Caco-2 (cell line): ENCODE results near the gene TMEM167A. TPM values are rescaled to one million over a fixed set of nuclear protein-coding genes. Genes with fewer than 3 reads are reported as not detected.

Experiments used
- BruUV-seq: library from RNA; stranded (reverse); fragments of 400-500 nt; replicated peaks from 2 replicates; lab custom pipeline; 2021; lab: Mats Ljungman, UMichigan
- CTCF ChIA-PET: fragments of 300-600 bp; sonication (Branson Sonifier 250); formaldehyde crosslinking; loops from one replicate; lab custom pipeline; 2022; ENCODE audit warnings: antibody characterized with exemption; lab: Charles Lee
- POLR2A ChIA-PET: fragments of 300-600 bp; sonication (Branson Sonifier 250); formaldehyde crosslinking; loops from one replicate; lab custom pipeline; 2022; ENCODE audit warnings: antibody characterized with exemption; lab: Charles Lee
- DNase-seq, 2 experiments: peaks; one replicate each; pipeline versions ENCODE4 v3.0.0 to v3.0.0-alpha.2; 2020 to 2022
- H3K27me3 ChIP-seq: replicated peaks from 2 replicates; pipeline ENCODE4 v1.6.0; 2011; ENCODE audit warnings: low read length; ENCODE audit not compliant: control insufficient read depth, insufficient read depth
- H3K36me3 ChIP-seq: 2 replicates; pipeline ENCODE4 v1.5.1; 2011; ENCODE audit warnings: low read length; ENCODE audit not compliant: control insufficient read depth, insufficient read depth
- H3K4me1 ChIP-seq: fragments of 250-450 bp; sonication (Bioruptor Pico); 2 replicates; pipeline ENCODE4 v1.5.1; 2020; ENCODE audit warnings: mild to moderate bottlenecking
- H3K4me3 ChIP-seq: 2 replicates; pipeline ENCODE4 v1.5.1; 2011; ENCODE audit warnings: low read depth, mild to moderate bottlenecking, control low read depth, low read length
- H3K9me3 ChIP-seq: fragments of 250-450 bp; sonication (Bioruptor Pico); 2 replicates; pipeline ENCODE4 v1.5.1; 2020; ENCODE audit warnings: mild to moderate bottlenecking, moderate library complexity
- H3K27ac Mint-ChIP-seq: one replicate; pipeline ENCODE4 v1.8.0; 2022; ENCODE audit warnings: mixed read lengths; ENCODE audit not compliant: unreplicated experiment
- H3K27me3 Mint-ChIP-seq: one replicate; pipeline ENCODE4 v1.8.0; 2022; ENCODE audit warnings: mixed read lengths; ENCODE audit not compliant: insufficient read depth, unreplicated experiment
- H3K36me3 Mint-ChIP-seq: one replicate; pipeline ENCODE4 v1.8.0; 2022; ENCODE audit warnings: mild to moderate bottlenecking, mixed read lengths; ENCODE audit not compliant: insufficient read depth, unreplicated experiment
- H3K4me1 Mint-ChIP-seq: one replicate; pipeline ENCODE4 v1.8.0; 2022; ENCODE audit warnings: low read depth, mixed read lengths; ENCODE audit not compliant: unreplicated experiment
- H3K4me3 Mint-ChIP-seq: one replicate; pipeline ENCODE4 v1.8.0; 2022; ENCODE audit warnings: mild to moderate bottlenecking, moderate library complexity, mixed read lengths; ENCODE audit not compliant: unreplicated experiment
- H3K9me3 Mint-ChIP-seq: one replicate; pipeline ENCODE4 v1.8.0; 2022; ENCODE audit warnings: mixed read lengths; ENCODE audit not compliant: unreplicated experiment
- intact Hi-C: fragments of 100-400 bp; cut with micrococcal nuclease; formaldehyde crosslinking; loops from one replicate; pipeline ENCODE4 v1.10.0; 2022; ENCODE audit not compliant: unreplicated experiment
- total RNA-seq: library from RNA; stranded (reverse); gene quantifications from 2 replicates; pipeline ENCODE4 v1.2.3, GENCODE V29; 2022
- TF ChIP-seq, protein P1 (sequence below), 2 experiments: fragments of 200-600 bp in 1 of 2; IDR thresholded peaks; 1 replicate in 1 of 2; 2 replicates in 1 of 2; pipeline versions ENCODE4 v1.5.1 to v1.8.0; 2011 to 2022; ENCODE audit warnings: antibody characterized with exemption in 1 of 2, control low read depth in 1 of 2, inconsistent platforms in 1 of 2, low read depth in 1 of 2, low read length in 1 of 2, mild to moderate bottlenecking in 1 of 2, moderate library complexity in 1 of 2; ENCODE audit not compliant: insufficient read depth in 1 of 2, severe bottlenecking in 1 of 2, unreplicated experiment in 1 of 2

Gene TMEM167A
- total RNA-seq, 1 experiment from 2014 or later: 97.1 TPM

DNA sequence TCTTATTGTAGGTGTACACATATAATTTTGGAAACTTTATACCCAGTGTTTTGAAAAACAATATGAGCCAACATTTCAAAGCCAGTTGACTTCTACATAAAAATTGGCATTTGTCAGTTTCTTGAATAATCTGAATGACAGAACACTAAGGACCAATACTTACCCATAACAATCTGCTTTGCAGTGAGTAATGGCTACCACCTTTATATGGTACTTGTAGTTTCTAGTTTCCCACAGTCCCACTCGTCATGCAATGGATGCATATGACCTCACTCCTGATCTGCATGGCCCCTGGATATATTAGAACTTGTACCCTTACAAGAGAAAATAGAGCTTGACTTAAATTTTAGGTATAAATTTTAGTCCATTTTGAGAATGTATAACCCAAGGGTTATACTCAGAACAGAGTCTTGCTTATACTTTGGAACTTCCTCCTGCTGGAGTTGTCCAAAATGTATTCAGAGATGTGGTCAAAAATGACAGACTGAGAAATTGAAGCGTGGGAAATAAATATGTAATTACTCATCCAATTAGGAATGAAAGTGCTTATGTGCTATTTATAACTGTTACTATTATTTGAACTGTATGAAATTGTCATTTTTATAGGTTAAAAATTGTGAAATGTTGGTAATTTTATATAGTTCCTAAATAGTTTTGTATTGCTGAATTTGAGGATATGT, 19.6 kb upstream of the TMEM167A start:
- ChIA-PET CTCF (interaction anchor here (0.6 kb wide), 1 partner anchor 455 kb away, joined by 3 read pairs; no protein-coding TSS in a partner anchor), POLR2A (no interaction called here)
- no TSS peak for BruUV-seq
- H3K36me3 ChIP-seq: no peaks in the 10 kb centered on the region
- Mint-ChIP-seq H3K36me3 (peaks cover 5% of the 10 kb centered on the region), H3K27ac (no peak overlapping the region), H3K27me3 (no peaks in the 10 kb centered on the region), H3K4me3 (no peak overlapping the region), H3K9me3 (peaks cover 26% of the 10 kb centered on the region), H3K4me1 (peaks cover 16% of the 10 kb centered on the region)
- intact Hi-C loops: no loop called here
- peaks cover 33% of the 10 kb centered on the region for H3K4me1 ChIP-seq
- DNase-seq: no peak
- no peak overlapping the region for H3K4me3 ChIP-seq
- H3K27me3 ChIP-seq: no peaks in the 10 kb centered on the region
- TF ChIP-seq, protein P1, sequence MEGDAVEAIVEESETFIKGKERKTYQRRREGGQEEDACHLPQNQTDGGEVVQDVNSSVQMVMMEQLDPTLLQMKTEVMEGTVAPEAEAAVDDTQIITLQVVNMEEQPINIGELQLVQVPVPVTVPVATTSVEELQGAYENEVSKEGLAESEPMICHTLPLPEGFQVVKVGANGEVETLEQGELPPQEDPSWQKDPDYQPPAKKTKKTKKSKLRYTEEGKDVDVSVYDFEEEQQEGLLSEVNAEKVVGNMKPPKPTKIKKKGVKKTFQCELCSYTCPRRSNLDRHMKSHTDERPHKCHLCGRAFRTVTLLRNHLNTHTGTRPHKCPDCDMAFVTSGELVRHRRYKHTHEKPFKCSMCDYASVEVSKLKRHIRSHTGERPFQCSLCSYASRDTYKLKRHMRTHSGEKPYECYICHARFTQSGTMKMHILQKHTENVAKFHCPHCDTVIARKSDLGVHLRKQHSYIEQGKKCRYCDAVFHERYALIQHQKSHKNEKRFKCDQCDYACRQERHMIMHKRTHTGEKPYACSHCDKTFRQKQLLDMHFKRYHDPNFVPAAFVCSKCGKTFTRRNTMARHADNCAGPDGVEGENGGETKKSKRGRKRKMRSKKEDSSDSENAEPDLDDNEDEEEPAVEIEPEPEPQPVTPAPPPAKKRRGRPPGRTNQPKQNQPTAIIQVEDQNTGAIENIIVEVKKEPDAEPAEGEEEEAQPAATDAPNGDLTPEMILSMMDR (IDR thresholded peaks at IDR 0.05; ENCODE audit: insufficient read depth in 1 of 2, low read depth in 1 of 2, low read length in 1 of 2, severe bottlenecking in 1 of 2, unreplicated experiment in 1 of 2): no peak
- H3K9me3 ChIP-seq: 0 out of 2 replicates have a peak, but pooled peaks cover 8% of the 10 kb centered on the region

DNA sequence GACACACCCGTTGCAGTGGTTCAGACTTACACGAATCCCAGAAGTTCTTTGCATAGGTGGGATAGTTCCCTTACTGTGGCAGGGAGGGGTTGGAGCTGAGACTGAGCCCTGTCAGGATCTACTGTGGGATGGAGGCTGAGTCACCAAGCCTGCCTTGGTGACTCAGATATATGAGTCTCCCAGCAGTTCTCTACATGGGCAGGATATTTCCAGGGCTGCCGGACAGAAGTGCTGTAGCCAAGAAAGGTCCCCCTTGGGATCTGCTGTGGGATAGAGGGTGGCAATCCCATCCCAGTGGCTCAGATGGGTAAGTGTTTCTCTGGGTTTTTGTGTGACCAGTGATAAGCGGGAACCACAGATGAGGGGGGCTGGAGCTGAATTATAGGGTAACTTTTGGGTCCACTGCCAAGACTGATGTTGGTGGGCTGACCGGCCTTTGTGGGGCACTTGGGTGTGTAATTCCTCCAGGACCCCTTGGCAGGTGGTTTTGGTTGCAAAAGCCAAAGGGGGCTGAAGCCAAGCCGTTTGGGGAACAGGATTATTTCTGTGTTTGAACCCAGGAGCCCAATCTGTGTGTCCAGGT, 18.9 kb upstream of the TMEM167A start:
- H3K27me3 ChIP-seq: no peaks in the 10 kb centered on the region
- no peak overlapping the region for H3K27ac Mint-ChIP-seq
- BruUV-seq: no TSS peak
- ChIA-PET POLR2A (interaction anchor here (0.5 to 0.6 kb wide), 2 partner anchors 65 to 375 kb away, joined by 3 read pairs; partner anchors contain the start of gene VCAN), CTCF (interaction anchor here (0.6 kb wide), 1 partner anchor 454 kb away, joined by 3 read pairs; no protein-coding TSS in a partner anchor)
- H3K4me3 Mint-ChIP-seq: no peak overlapping the region
- DNase-seq: peak; percentile 4 to 44
- H3K4me1 ChIP-seq: peaks cover 29% of the 10 kb centered on the region
- H3K9me3 Mint-ChIP-seq: peaks cover 26% of the 10 kb centered on the region
- H3K36me3 Mint-ChIP-seq: peaks cover 8% of the 10 kb centered on the region
- TF ChIP-seq, protein P1 (IDR thresholded peaks at IDR 0.05; ENCODE audit: insufficient read depth in 1 of 2, low read depth in 1 of 2, low read length in 1 of 2, severe bottlenecking in 1 of 2, unreplicated experiment in 1 of 2): no peak
- H3K4me1 Mint-ChIP-seq: peaks cover 15% of the 10 kb centered on the region
- H3K27me3 Mint-ChIP-seq: no peaks in the 10 kb centered on the region
- H3K9me3 ChIP-seq: 0 out of 2 replicates have a peak, but pooled peaks cover 8% of the 10 kb centered on the region
- intact Hi-C loops: no loop called here
- no peaks in the 10 kb centered on the region for H3K36me3 ChIP-seq
- no peak overlapping the region for H3K4me3 ChIP-seq

DNA sequence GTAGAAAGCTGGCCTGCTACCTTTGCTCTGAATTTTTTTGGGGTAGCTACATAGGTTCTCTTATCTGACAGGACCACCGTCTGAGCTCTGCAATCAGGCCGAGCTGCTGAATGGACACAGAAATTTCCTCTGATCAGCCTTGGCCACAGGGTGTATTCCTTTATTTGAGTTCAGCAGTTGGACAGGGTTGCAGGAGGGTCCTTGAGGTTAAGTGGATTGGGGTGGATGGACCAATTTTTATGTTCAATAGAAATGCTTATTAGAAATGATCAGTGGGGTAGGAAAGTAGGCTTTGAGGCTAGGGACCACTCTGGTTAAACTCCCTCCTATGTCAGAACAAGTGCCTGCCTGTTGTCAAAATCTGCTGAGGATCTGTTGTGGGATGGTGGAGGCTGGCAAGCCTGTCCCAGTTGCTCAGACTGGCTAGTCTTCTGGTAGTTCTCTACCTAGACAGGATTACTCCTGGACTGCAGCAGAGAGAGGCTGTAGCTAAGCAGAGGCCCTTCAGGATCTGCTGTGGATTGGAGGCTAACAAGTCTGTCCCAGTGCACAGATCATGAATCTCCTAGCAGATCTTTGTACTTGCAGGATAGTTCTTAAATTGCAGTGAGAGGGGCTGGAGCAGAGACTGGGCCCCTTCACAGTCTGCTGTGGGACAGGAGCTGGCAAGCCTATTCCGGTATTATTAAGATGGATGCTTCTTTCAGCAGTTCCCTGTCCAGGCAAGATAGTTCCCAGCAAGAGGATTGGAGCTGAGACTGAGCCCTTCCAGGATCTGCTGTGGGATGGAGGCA, 18.2 kb upstream of the TMEM167A start:
- intact Hi-C loops: no loop called here

More for the DNA sequence above, 18.2 kb upstream of the TMEM167A start:
- no peaks in the 10 kb centered on the region for H3K27me3 Mint-ChIP-seq
- Histone ChIP-seq H3K27me3 (no peaks in the 10 kb centered on the region), H3K9me3 (0 out of 2 replicates have a peak, but pooled peaks cover 8% of the 10 kb centered on the region), H3K36me3 (no peaks in the 10 kb centered on the region), H3K4me1 (peaks cover 29% of the 10 kb centered on the region), H3K4me3 (no peak overlapping the region)
- H3K27ac Mint-ChIP-seq: no peak overlapping the region
- BruUV-seq: no TSS peak
- peaks cover 9% of the 10 kb centered on the region for H3K36me3 Mint-ChIP-seq
- TF ChIP-seq, protein P1 (IDR thresholded peaks at IDR 0.05; ENCODE audit: insufficient read depth in 1 of 2, low read depth in 1 of 2, low read length in 1 of 2, severe bottlenecking in 1 of 2, unreplicated experiment in 1 of 2): no peak
- ChIA-PET CTCF (no interaction called here), POLR2A (interaction anchor here (0.6 kb wide), 1 partner anchor 376 kb away, joined by 3 read pairs; the partner anchor contains the start of gene VCAN)
- H3K4me3 Mint-ChIP-seq: no peak overlapping the region
- peaks cover 15% of the 10 kb centered on the region for H3K4me1 Mint-ChIP-seq
- DNase-seq: no peak
- peaks cover 32% of the 10 kb centered on the region for H3K9me3 Mint-ChIP-seq
